ENCODE data around the gene LARGE2. TPM values are rescaled to one million over a fixed set of nuclear protein-coding genes. Genes with fewer than 3 reads are reported as not detected.

The LARGE2 gene
- total RNA-seq, 1 donor from 2014 or later = not detected

DNA sequence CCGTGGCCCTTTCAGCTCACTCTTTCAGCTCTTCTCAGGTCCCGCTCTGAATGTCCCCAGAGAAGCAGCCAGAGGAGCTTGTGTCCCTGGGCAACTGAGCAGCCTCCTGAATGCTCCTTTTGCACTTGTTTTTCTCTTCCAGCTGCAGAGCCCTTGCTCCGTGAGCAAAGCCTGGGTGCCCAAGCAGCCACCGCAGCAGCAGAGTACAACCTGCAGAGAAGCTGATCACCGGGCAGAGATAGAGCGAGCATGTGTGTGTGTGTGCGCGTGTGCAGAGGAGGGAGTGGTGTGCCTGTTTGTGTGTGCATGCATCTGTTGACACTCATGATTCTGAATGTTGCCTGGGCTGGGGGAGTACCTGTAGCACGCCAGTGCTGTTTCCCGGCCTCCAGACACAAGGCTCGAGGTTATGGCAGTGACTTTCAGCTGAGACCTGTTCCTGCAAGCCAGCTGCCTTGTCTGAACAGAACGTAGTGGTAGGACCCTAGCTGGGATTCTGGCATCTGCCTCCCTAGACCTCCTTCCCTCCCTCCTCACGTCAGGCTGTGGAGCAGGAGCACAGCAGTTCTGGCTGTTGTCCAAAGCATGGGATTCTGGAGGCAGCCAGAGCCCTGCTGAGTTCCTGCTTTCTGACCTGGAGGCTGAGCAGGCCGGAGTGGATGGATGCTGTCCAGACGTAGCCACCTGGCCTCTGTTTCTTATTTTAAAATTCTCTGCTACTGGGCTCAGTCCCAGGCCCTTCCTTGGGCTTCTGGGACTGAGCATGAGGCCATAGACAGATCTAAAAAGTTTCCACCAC is 41.5 kb upstream of the LARGE2 start:
- Histone ChIP-seq H3K36me3 (peaks cover 60% of the 10 kb centered on the region), H3K27me3 (ENCODE audit: low read depth) (no peaks in the 10 kb centered on the region), H3K4me1 (peaks cover 33% of the 10 kb centered on the region), H3K9me3 (replicated peaks) (no peaks in the 10 kb centered on the region), H3K27ac (replicated peaks) (no peak overlapping the region), H3K4me3 (no peak overlapping the region)
- intact Hi-C loops (cut with micrococcal nuclease) = no loop called here
- DNase-seq = no peak
- no peak for TF ChIP-seq CTCF (IDR thresholded peaks at IDR 0.05; ENCODE audit: borderline replicate concordance)

DNA sequence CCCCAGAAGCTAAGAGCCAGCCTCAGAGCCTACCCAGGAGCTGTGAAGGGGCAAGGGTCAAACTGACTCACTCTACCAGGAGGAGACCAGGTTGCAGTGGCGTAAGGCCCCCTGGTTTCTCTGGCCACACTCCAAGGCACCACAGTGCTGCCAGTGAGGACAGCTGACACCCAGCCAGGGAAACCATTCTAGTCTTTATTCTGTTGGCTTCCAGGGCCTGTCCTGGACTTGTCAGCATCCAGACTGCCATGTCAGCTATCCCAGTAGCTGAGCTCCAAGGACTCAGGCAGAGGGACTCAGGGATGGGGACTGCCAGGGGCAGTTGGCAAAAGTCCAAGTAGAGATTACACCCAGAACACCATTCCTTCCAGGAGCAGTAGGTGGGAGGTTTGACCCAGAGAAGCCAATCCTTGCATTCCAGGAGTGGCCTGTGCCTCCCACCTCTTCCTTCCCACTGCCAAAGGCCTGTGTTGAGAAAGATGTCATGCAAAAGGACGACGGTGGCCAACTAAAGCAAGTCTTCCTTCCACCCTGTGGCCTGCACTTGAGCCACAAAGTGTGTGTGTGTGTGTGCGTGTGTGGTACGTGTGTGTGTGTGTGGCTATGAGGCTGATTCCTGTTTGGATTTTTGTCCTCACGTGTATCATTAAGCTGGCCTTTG is 40.6 kb upstream of the LARGE2 start:
- Histone ChIP-seq H3K36me3 (peaks cover 56% of the 10 kb centered on the region), H3K9me3 (replicated peaks) (no peaks in the 10 kb centered on the region), H3K27me3 (ENCODE audit: low read depth) (no peaks in the 10 kb centered on the region), H3K4me1 (peaks cover 27% of the 10 kb centered on the region), H3K27ac (replicated peaks) (no peak overlapping the region), H3K4me3 (no peak overlapping the region)
- TF ChIP-seq CTCF (IDR thresholded peaks at IDR 0.05; ENCODE audit: borderline replicate concordance) = no peak
- DNase-seq = no peak
- intact Hi-C loops (cut with micrococcal nuclease) = no loop called here

DNA sequence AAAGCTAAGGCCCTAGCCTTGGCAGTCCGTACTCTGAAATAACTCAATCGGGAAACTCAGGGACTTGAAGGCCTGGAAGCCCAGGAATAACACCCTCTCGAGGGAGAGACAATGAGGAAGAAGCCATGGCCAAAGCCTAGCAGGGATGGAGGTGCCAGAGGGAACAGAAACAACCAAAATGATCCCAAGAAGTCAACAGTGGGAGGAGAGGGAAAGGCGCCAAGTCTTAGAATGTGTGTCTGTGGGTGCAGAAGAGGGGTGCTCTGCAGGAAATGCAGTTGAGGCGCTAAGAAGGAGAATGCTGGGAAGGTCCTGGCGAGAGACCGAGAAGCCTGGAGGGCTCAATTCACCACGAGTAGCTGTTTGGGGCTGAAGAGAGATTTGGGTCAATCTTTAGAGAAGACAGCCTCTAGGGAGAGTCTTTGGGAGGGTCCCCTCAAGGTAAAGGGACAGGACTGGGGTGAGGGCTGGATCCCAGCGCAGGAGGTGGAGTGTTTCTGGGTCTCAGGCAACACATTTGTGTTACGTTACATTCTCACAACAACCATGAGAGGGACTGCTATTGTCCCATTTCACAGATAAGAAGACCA is 37.8 kb upstream of the LARGE2 start:
- Histone ChIP-seq H3K4me1 (peaks cover 26% of the 10 kb centered on the region), H3K4me3 (peak overlapping the region; percentile 66), H3K27me3 (ENCODE audit: low read depth) (no peaks in the 10 kb centered on the region), H3K36me3 (peaks cover 29% of the 10 kb centered on the region), H3K9me3 (replicated peaks) (no peaks in the 10 kb centered on the region), H3K27ac (replicated peaks) (no peak overlapping the region)
- intact Hi-C loops (cut with micrococcal nuclease) = no loop called here
- no peak for DNase-seq
- no peak for TF ChIP-seq CTCF (IDR thresholded peaks at IDR 0.05; ENCODE audit: borderline replicate concordance)

GRCh38 chr11:45885274-45885920 is 37.1 kb upstream of the LARGE2 start, which contains the start of gene MAPK8IP1:
Gene MAPK8IP1 (plus strand): TSS chr11:45885651. CDS start chr11:45885821, 170 bp downstream.
- H3K9me3 ChIP-seq (replicated peaks) = no peaks in the 10 kb centered on the region
- H3K36me3 ChIP-seq = peaks cover 24% of the 10 kb centered on the region
- H3K27me3 ChIP-seq (ENCODE audit: low read depth) = no peaks in the 10 kb centered on the region
- intact Hi-C loops (cut with micrococcal nuclease) = no loop called here
- H3K27ac ChIP-seq (replicated peaks) = no peak within 1 kb of the TSS
- peaks cover 20% of the 10 kb centered on the region for H3K4me1 ChIP-seq
- TF ChIP-seq CTCF (IDR thresholded peaks at IDR 0.05; ENCODE audit: borderline replicate concordance) = no peak
- DNase-seq = peak; percentile 48
- peak within 1 kb of the TSS; percentile 66 for H3K4me3 ChIP-seq

Measured in left ventricle myocardium inferior (tissue), 1 donor.